ENCODE results near the gene ROBO2.

DNA sequence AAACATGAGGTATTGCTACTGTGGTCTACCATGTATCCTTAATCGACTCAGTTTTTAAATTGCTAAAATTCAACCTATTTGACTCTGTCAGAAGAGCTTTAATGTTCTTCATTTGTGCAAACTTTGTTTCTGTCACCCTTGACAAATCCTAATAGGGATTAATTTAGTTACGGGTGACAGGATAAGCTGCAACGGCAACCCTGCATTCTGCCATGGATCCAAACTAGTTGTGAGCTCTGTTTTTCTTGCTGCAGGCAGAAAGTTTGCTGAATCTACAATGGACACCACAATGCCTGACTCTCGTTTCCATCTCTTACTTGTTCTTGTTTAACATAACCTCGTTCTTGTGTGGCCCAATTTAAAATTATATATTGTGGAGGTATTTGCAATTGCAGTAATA, 352.3 kb downstream of the ROBO2 start:
- TF ChIP-seq, protein P1, sequence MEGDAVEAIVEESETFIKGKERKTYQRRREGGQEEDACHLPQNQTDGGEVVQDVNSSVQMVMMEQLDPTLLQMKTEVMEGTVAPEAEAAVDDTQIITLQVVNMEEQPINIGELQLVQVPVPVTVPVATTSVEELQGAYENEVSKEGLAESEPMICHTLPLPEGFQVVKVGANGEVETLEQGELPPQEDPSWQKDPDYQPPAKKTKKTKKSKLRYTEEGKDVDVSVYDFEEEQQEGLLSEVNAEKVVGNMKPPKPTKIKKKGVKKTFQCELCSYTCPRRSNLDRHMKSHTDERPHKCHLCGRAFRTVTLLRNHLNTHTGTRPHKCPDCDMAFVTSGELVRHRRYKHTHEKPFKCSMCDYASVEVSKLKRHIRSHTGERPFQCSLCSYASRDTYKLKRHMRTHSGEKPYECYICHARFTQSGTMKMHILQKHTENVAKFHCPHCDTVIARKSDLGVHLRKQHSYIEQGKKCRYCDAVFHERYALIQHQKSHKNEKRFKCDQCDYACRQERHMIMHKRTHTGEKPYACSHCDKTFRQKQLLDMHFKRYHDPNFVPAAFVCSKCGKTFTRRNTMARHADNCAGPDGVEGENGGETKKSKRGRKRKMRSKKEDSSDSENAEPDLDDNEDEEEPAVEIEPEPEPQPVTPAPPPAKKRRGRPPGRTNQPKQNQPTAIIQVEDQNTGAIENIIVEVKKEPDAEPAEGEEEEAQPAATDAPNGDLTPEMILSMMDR (IDR thresholded peaks at IDR 0.05) = no peak
- TF ChIP-seq POLR2AphosphoS5 (IDR thresholded peaks at IDR 0.05) (no peak), POLR2A (IDR thresholded peaks at IDR 0.05) (no peak)
